ENCODE results near the gene ABCD2. TPM values are rescaled to one million over a fixed set of nuclear protein-coding genes. Genes with fewer than 3 reads are reported as not detected.
"Not testable (repeated sequence)": the region's sequence is repeated elsewhere in the genome, so short reads cannot be mapped to it uniquely, and the experiment has no call there.

The ABCD2 gene
- total RNA-seq, 1 donor from 2014 or later = 4.2 TPM

- Mint-ChIP-seq H3K27ac (ENCODE audit: unreplicated experiment) (no peak overlapping the region), H3K9me3 (ENCODE audit: unreplicated experiment) (no peaks in the 10 kb centered on the region), H3K36me3 (ENCODE audit: unreplicated experiment) (no peaks in the 10 kb centered on the region), H3K27me3 (ENCODE audit: unreplicated experiment) (peaks cover 2% of the 10 kb centered on the region), H3K4me1 (ENCODE audit: low read depth, unreplicated experiment) (no peaks in the 10 kb centered on the region), H3K4me3 (ENCODE audit: unreplicated experiment) (no peak overlapping the region)
- no peak for DNase-seq
- TF ChIP-seq CTCF (IDR thresholded peaks at IDR 0.05; ENCODE audit: partially characterized antibody, unreplicated experiment) = no peak
Observed at GRCh38 chr12:39606712-39607423, 12.7 kb downstream of the ABCD2 start.

GRCh38 chr12:39605996-39606395 lies 13.6 kb downstream of the ABCD2 start:
- H3K36me3 Mint-ChIP-seq (ENCODE audit: unreplicated experiment) = no peaks in the 10 kb centered on the region
- H3K4me1 Mint-ChIP-seq (ENCODE audit: low read depth, unreplicated experiment) = no peaks in the 10 kb centered on the region
- TF ChIP-seq CTCF (IDR thresholded peaks at IDR 0.05; ENCODE audit: partially characterized antibody, unreplicated experiment) = no peak
- peaks cover 2% of the 10 kb centered on the region for H3K27me3 Mint-ChIP-seq (ENCODE audit: unreplicated experiment)
- no peak for DNase-seq
- H3K27ac Mint-ChIP-seq (ENCODE audit: unreplicated experiment) = no peak overlapping the region
- H3K4me3 Mint-ChIP-seq (ENCODE audit: unreplicated experiment) = no peak overlapping the region
- H3K9me3 Mint-ChIP-seq (ENCODE audit: unreplicated experiment) = no peaks in the 10 kb centered on the region

GRCh38 chr12:39605501-39605900 lies 14.1 kb downstream of the ABCD2 start:
- peaks cover 2% of the 10 kb centered on the region for H3K27me3 Mint-ChIP-seq (ENCODE audit: unreplicated experiment)
- no peak for TF ChIP-seq CTCF (IDR thresholded peaks at IDR 0.05; ENCODE audit: partially characterized antibody, unreplicated experiment)
- H3K36me3 Mint-ChIP-seq (ENCODE audit: unreplicated experiment) = no peaks in the 10 kb centered on the region
- no peak overlapping the region for H3K27ac Mint-ChIP-seq (ENCODE audit: unreplicated experiment)
- no peaks in the 10 kb centered on the region for H3K4me1 Mint-ChIP-seq (ENCODE audit: low read depth, unreplicated experiment)
- no peak overlapping the region for H3K4me3 Mint-ChIP-seq (ENCODE audit: unreplicated experiment)
- H3K9me3 Mint-ChIP-seq (ENCODE audit: unreplicated experiment) = no peaks in the 10 kb centered on the region
- DNase-seq = no peak

GRCh38 chr12:39603065-39603464 lies 16.5 kb downstream of the ABCD2 start:
- no peak for TF ChIP-seq CTCF (IDR thresholded peaks at IDR 0.05; ENCODE audit: partially characterized antibody, unreplicated experiment)
- no peaks in the 10 kb centered on the region for H3K9me3 Mint-ChIP-seq (ENCODE audit: unreplicated experiment)
- no peak for DNase-seq
- no peak overlapping the region for H3K27ac Mint-ChIP-seq (ENCODE audit: unreplicated experiment)
- no peak overlapping the region for H3K4me3 Mint-ChIP-seq (ENCODE audit: unreplicated experiment)
- H3K4me1 Mint-ChIP-seq (ENCODE audit: low read depth, unreplicated experiment) = no peaks in the 10 kb centered on the region
- no peaks in the 10 kb centered on the region for H3K36me3 Mint-ChIP-seq (ENCODE audit: unreplicated experiment)
- peaks cover 2% of the 10 kb centered on the region for H3K27me3 Mint-ChIP-seq (ENCODE audit: unreplicated experiment)

GRCh38 chr12:39601951-39602350 lies 17.7 kb downstream of the ABCD2 start:
- not testable (repeated sequence) for DNase-seq; H3K4me1 Mint-ChIP-seq (ENCODE audit: low read depth, unreplicated experiment); H3K27ac Mint-ChIP-seq (ENCODE audit: unreplicated experiment)

More at GRCh38 chr12:39601951-39602350, 17.7 kb downstream of the ABCD2 start:
- H3K36me3 Mint-ChIP-seq (ENCODE audit: unreplicated experiment); H3K27me3 Mint-ChIP-seq (ENCODE audit: unreplicated experiment); H3K4me3 Mint-ChIP-seq (ENCODE audit: unreplicated experiment); H3K9me3 Mint-ChIP-seq (ENCODE audit: unreplicated experiment): not testable (repeated sequence)

Measured in glutamatergic neuron (in vitro differentiated cells).